NOMO-1 (cell line): Measurements from ENCODE around the gene FER.

Source experiments
- DNase-seq, 2 experiments: peaks; one replicate each; lab custom pipeline; 2025; ENCODE audit not compliant: unreplicated experiment in 2 of 2; lab: John Stamatoyannopoulos, UW

Gene FER

DNA sequence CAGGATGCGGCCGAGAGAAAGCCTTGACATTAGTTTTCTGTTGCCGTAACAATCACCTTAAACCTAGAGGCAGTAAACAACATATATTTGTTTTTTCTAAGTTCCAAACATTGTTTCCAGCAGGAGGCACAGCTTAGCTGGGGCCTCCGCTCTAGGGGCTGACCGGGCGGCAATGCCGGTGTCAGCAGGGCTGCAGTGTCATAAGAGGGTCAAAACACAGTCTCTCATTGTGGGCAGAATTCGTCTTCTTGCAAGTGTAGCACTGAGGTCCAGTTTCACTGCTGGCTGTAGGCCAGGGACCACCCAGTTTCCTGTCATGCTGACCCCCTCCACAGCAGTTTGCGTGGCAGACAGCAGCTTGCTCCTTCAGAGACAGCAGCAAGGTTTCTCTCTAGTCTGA lies 475.8 kb downstream of the FER start:
- no peak for DNase-seq

DNA sequence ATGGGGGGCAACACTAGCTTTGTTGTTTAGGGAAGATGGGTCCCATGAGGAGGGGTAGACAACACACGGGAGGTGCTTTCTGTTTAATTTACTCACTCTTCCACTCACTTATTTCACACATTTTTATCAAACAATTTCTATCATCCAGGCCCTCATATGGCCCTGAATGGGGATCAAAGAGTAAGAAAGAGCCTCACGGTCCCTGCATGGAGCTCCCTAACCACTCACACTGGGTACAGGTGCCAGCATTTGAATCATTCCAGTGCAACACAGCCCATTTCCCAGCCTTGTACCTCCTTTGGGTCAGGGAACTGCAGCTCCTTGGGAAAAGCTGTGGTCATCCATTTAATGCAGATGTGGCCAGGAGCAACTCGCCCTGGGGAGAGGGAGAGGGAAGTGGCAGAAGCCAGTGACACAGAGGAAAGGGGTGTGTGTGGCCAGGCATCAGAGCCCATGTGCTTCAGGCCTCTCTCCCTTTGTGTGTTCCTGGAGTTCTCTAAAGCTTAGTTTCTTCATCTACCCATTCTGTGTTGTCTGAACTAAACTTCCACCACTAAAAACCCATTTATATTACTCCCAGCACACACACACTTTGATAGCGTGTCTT lies 476.7 kb downstream of the FER start:
- no peak for DNase-seq

DNA sequence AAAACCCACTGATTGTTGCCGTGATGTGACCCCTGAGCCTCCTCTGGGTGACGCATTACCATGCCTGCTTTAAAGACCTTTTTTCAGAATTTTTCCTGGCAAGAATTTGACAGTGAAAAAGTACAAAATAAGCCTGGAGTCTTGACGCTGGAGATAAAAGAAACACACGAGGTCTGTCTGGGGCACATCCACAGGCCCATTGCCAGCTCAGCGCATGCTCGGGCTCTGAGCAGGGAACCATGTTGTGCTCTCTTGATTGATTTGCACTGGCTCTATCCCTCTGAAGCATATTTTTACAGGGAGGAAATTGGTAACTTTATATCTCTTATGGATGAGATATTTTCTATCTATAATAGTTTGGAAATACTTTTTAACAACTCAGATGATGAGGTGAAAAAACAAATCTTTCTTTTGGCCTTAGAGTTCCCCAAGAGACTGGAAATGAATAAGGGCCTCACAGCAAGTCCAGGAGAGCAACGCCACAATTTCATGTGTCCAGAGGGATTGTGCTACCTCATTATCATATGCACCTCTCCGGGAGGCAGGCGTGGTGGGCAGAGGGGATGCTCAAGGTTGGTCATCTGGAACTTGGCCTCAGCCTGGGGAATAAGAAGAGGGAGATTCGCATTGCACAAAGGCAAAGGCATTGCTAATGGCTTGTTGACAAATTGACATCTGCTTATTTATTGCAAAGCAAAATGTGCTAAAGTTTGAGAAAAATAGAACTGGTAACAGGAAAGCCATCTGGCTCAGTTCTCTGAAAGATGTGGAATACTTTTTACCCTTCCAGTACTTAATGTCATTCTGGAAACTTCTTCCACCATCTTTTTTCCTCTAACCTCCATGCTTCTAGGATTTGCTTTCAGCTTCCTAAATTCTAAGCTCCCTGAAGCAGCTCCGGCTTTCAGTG lies 478.3 kb downstream of the FER start:
- no peak for DNase-seq

DNA sequence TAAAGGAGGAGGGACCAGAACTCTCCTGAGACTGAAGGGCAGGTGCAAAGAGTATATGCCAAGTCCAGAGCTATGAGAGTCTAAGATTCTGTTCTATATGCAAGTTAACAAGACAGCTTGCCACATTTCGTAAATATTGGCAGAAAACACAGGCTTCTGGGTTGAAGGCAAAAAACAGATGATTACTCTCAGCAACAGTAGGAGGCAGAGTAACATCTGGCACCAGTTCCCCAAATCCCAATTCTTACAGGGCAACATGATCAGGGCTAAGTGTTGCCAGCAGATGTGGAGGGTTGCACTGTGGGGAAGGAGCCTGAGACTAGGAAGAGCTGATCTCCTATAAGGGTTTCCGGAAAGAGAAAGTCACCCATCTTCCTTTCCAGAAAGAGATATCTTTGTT lies 482.7 kb downstream of the FER start:
- no peak for DNase-seq

DNA sequence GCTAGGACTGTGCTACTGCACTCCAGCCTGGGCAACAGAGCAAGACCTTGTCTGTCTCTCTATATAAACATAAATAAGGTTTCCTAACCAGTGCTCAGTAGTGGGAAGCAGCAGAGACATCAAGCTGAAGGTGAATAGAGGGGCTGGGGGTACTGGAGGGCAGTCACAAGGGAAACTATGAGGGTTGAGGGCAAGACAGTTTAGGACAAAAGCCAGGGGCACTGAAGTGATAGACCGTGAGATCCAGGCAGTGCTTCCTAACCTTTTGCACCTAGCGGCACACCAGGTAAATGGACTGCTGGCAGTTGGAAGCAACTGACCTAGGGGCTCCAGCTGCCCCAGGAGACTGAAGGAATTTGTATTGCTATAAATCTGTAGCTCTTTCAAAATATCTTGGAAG lies 483.6 kb downstream of the FER start:
- no peak for DNase-seq

DNA sequence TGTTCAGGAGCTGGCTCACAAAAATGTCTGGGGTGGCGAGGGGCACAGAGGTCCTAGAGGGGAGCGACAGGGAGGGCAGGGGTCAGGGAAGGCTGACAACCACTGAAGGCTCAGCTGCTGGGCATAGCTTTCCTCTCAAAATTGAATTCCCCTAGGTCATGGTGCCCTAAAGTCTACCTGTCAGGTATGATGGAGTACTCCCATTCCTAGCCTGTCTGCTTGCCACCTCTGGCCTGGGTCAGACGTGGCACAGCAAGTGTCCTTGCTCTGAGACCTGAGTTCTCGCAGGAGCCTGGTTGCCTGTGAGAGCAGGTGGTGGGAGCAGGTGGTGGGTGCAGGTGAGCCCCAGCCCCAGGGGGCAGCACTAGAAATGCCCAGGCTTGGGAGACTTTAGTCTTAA lies 486.7 kb downstream of the FER start:
- DNase-seq = no peak

DNA sequence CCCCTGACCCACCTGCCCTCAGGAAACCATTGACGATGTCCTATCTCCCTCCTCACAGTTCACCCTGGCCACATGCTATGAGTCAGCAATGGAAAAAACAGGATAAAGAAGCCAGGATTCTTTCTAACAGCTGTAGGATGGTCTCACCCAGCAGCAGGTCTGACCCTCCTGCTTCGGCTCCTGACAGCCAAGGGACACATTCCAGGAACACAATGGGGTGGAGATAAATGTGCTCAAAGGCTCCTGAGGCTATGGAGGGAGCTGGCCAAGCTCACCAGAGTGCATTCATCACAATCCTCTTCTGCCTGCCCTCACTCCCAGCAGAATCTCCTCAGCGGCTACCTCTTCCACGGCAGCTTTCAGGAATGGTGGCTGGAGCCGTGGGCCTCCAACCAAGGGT lies 491.8 kb downstream of the FER start:
- DNase-seq = no peak

DNA sequence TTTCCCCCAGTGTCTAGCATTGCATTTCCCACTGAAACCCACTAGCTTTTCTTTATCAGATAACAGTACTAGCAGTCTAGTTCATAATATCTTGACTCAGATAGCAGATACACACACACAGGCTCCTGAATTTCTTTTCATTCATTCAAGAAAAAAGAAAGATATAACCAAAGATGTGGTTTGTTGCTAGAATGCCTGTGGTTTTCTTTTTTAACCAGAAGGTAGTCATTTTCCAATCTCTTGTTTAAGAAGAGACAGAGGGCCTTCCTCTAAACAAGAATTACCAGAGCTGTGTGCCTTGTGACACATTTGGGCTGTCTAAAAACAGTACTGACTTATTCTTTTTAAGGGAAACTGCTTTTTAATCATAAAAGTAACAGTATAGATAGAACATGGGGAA lies 494.8 kb downstream of the FER start:
- DNase-seq = no peak

DNA sequence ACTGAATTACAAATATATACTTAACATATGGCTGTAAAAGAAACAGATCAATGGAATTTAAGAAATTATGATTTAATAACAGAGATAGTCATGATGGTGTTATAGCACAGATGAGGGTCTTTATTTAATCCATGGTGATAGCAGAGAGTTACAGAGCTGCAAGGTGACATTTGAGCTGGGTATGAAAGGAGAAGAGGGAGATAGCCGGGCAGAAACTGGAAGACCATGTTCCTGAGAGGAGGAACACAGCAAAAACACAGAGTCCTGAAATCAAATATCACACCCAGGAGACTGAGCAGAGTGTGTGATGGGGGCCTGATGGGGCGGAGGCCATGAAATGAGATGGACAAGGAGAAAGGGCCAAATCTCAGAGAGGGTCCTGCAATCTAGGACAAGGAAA lies 498.7 kb downstream of the FER start:
- DNase-seq = no peak
